ENCODE data around the gene HNRNPL.
"Not testable (repeated sequence)": the region's sequence is repeated elsewhere in the genome, so short reads cannot be mapped to it uniquely, and the experiment has no call there.

HNRNPL gene

DNA sequence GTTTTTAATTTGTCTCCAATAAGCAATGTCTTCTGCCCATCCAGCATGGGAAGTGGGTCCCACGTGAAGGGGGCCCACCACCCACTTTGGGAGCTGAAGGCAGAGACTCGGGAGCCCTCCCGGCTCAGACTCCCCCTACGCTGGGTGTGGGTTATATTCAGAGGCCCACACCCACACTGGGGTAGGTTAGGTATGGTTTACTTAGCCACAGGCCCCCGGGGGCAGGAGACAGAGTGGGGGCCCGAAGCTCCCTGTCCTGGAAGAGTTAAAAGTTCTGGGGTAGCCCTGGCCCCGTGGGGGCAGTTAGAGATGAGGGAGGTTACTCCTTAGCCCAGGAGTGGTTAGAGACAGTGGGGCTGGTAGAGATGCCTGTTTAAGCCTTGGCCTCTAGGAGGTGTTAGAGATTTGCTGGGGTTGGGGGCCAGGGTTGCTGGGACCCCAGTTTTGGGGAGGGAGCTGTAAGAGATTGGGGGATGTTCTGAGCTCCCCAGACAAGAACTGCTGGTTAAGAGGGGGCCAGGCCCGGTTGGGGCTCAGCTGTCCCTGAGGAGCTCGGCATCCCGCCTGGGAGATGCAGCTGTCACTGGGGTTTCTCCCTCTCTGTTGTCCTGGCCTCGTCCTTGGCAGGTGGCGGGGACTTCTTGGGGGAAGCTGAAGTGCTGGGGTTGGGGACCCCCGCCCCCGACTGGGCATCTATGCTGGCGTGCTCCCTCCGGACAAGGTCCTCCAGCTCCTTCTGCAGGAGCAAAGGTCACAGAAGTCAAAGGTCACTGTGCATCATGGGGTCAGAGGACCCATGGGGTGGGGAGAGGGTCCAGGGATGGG lies 29.0 kb upstream of the HNRNPL start:
- H3K4me3 ChIP-seq (ENCODE audit: low read depth, low read length), result no peak overlapping the region
- DNase-seq (ENCODE audit: low read depth), result no peak
- TF ChIP-seq, protein P1, sequence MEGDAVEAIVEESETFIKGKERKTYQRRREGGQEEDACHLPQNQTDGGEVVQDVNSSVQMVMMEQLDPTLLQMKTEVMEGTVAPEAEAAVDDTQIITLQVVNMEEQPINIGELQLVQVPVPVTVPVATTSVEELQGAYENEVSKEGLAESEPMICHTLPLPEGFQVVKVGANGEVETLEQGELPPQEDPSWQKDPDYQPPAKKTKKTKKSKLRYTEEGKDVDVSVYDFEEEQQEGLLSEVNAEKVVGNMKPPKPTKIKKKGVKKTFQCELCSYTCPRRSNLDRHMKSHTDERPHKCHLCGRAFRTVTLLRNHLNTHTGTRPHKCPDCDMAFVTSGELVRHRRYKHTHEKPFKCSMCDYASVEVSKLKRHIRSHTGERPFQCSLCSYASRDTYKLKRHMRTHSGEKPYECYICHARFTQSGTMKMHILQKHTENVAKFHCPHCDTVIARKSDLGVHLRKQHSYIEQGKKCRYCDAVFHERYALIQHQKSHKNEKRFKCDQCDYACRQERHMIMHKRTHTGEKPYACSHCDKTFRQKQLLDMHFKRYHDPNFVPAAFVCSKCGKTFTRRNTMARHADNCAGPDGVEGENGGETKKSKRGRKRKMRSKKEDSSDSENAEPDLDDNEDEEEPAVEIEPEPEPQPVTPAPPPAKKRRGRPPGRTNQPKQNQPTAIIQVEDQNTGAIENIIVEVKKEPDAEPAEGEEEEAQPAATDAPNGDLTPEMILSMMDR (IDR thresholded peaks at IDR 0.05; ENCODE audit: control insufficient read depth, extremely low read depth, insufficient read depth), result no peak

GRCh38 chr19:38877781-38878574 lies 28.2 kb upstream of the HNRNPL start, which contains the start of gene RINL:
Gene RINL, minus strand, starts transcription at chr19:38878275. Its CDS starts 1,533 bp downstream, at chr19:38876742.
- no peak for DNase-seq (ENCODE audit: low read depth)
- peak within 1 kb of the TSS; percentile 41 for H3K4me3 ChIP-seq (ENCODE audit: low read depth, low read length)
- TF ChIP-seq, protein P1 (IDR thresholded peaks at IDR 0.05; ENCODE audit: control insufficient read depth, extremely low read depth, insufficient read depth), result no peak

- no peak for DNase-seq (ENCODE audit: low read depth)
- TF ChIP-seq, protein P1 (IDR thresholded peaks at IDR 0.05; ENCODE audit: control insufficient read depth, extremely low read depth, insufficient read depth), result no peak
- H3K4me3 ChIP-seq (ENCODE audit: low read depth, low read length), result no peak overlapping the region
These were observed 26.0 kb upstream of the HNRNPL start for GRCh38 chr19:38875656-38876395.

GRCh38 chr19:38873400-38873799 lies 23.6 kb upstream of the HNRNPL start:
- not testable (repeated sequence) for DNase-seq (ENCODE audit: low read depth); H3K4me3 ChIP-seq (ENCODE audit: low read depth, low read length)

GRCh38 chr19:38870612-38871011 lies 20.8 kb upstream of the HNRNPL start:
- TF ChIP-seq, protein P1 (IDR thresholded peaks at IDR 0.05; ENCODE audit: control insufficient read depth, extremely low read depth, insufficient read depth), result no peak
- no peak for DNase-seq (ENCODE audit: low read depth)
- no peak overlapping the region for H3K4me3 ChIP-seq (ENCODE audit: low read depth, low read length)

GRCh38 chr19:38869836-38870607 lies 20.2 kb upstream of the HNRNPL start:
- TF ChIP-seq, protein P1 (IDR thresholded peaks at IDR 0.05; ENCODE audit: control insufficient read depth, extremely low read depth, insufficient read depth), result no peak
- no peak overlapping the region for H3K4me3 ChIP-seq (ENCODE audit: low read depth, low read length)
- DNase-seq (ENCODE audit: low read depth), result no peak

All from LNCaP clone FGC (cell line).